PC-9 (cell line): ENCODE measurements around the gene GNAL. TPM values are rescaled to one million over a fixed set of nuclear protein-coding genes. Genes with fewer than 3 reads are reported as not detected.

ENCODE experiments used
- BruUV-seq: library from RNA; stranded (reverse); fragments of 400-500 nt; replicated peaks from 2 replicates; lab custom pipeline; 2021; lab: Mats Ljungman, UMichigan
- CTCF ChIA-PET: fragments of 300-600 bp; sonication (Branson Sonifier 250); formaldehyde crosslinking; loops from one replicate; lab custom pipeline; 2022; ENCODE audit warnings: antibody characterized with exemption; lab: Charles Lee
- POLR2A ChIA-PET: fragments of 300-600 bp; sonication (Branson Sonifier 250); formaldehyde crosslinking; loops from one replicate; lab custom pipeline; 2022; ENCODE audit warnings: antibody characterized with exemption; ENCODE audit not compliant: unreplicated experiment; lab: Charles Lee
- DNase-seq, 2 experiments: peaks; one replicate each; pipeline versions ENCODE4 v3.0.0 to v3.0.0-alpha.2; 2015 to 2022; ENCODE audit warnings: mixed read lengths in 1 of 2
- H2AFZ ChIP-seq: fragments of 200-600 bp; sonication (generic); 2 replicates; pipeline ENCODE4 v1.8.1; 2017; ENCODE audit warnings: antibody characterized with exemption
- H3F3A ChIP-seq: fragments of 200-600 bp; sonication (generic); 2 replicates; pipeline ENCODE4 v1.8.1; 2017; ENCODE audit warnings: antibody characterized with exemption, mild to moderate bottlenecking, low read depth; ENCODE audit not compliant: insufficient read depth
- H3K27ac ChIP-seq: fragments of 200-600 bp; sonication (generic); 2 replicates; pipeline ENCODE4 v1.6.1; 2016; ENCODE audit warnings: mixed run types
- H3K27me3 ChIP-seq: fragments of 200-600 bp; sonication (generic); 2 replicates; pipeline ENCODE4 v1.6.1; 2016; ENCODE audit warnings: low read depth, mixed run types; ENCODE audit not compliant: insufficient read depth
- H3K36me3 ChIP-seq: fragments of 200-600 bp; sonication (generic); 2 replicates; pipeline ENCODE4 v1.6.1; 2016; ENCODE audit warnings: low read depth, mixed run types
- H3K4me1 ChIP-seq: fragments of 200-600 bp; sonication (generic); replicated peaks from 2 replicates; pipeline ENCODE4 v1.6.1; 2016; ENCODE audit warnings: mixed run types; ENCODE audit not compliant: insufficient read depth
- H3K4me2 ChIP-seq: fragments of 200-600 bp; sonication (generic); 2 replicates; pipeline ENCODE4 v1.6.1; 2017; ENCODE audit warnings: mixed run types
- H3K4me3 ChIP-seq: fragments of 200-600 bp; sonication (generic); 2 replicates; pipeline ENCODE4 v1.6.1; 2016; ENCODE audit warnings: mixed run types
- H3K79me2 ChIP-seq: fragments of 200-600 bp; sonication (generic); 2 replicates; pipeline ENCODE4 v1.6.1; 2017; ENCODE audit warnings: low read depth, mixed run types
- H3K9me2 ChIP-seq: fragments of 200-600 bp; sonication (generic); 2 replicates; pipeline ENCODE4 v1.8.1; 2017; ENCODE audit warnings: mild to moderate bottlenecking; ENCODE audit not compliant: insufficient read depth
- H3K9me3 ChIP-seq: fragments of 200-600 bp; sonication (generic); 2 replicates; pipeline ENCODE4 v1.8.1; 2016; ENCODE audit warnings: low read depth; ENCODE audit not compliant: insufficient read depth
- H4K20me1 ChIP-seq: fragments of 200-600 bp; sonication (generic); 2 replicates; pipeline ENCODE4 v1.8.1; 2017; ENCODE audit not compliant: insufficient read depth
- EZH2 ChIP-seq: fragments of 200-600 bp; sonication (generic); IDR thresholded peaks from 2 replicates; pipeline ENCODE4 v1.8.0; 2017; ENCODE audit warnings: antibody characterized with exemption, low read depth
- intact Hi-C: fragments of 100-400 bp; cut with micrococcal nuclease; formaldehyde crosslinking; loops from one replicate; pipeline ENCODE4 v1.10.0; 2022; ENCODE audit not compliant: unreplicated experiment
- total RNA-seq: library from RNA; stranded (reverse); gene quantifications from 2 replicates; pipeline ENCODE4 v1.2.3, GENCODE V29; 2021
- TF ChIP-seq, protein P1 (sequence below): fragments of 200-600 bp; sonication (generic); conservative IDR thresholded peaks from 2 replicates; pipeline ENCODE4 v1.6.1; 2017; ENCODE audit warnings: mixed run types, antibody characterized with exemption, mild to moderate bottlenecking, moderate library complexity

Gene GNAL
- total RNA-seq, 1 experiment from 2014 or later, result 3.3 TPM

DNA sequence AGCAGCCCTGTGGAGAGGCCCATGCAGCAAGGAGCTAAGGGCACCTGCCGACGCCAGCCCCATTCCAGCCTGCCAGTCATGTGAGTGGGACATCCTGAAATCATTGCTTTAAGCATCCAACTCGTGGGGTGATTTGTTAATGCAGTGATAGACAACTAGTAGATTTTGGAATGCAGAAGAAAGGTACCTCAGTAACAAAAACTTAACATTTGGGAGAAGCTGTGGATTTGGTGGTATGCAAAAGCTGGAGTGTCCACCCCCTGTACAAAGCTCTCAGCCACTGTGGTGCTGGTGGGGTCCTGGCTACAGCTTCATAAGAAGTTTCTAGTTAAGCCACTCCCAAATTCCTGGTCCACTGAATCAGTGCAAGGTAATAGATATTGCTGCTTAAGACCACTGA, 37.2 kb upstream of the GNAL start:
- no peaks in the 10 kb centered on the region for H3K79me2 ChIP-seq
- DNase-seq, result no peak
- H3K9me3 ChIP-seq, result no peaks in the 10 kb centered on the region
- peaks cover 78% of the 10 kb centered on the region for H3K27me3 ChIP-seq
- TF ChIP-seq, protein P1, sequence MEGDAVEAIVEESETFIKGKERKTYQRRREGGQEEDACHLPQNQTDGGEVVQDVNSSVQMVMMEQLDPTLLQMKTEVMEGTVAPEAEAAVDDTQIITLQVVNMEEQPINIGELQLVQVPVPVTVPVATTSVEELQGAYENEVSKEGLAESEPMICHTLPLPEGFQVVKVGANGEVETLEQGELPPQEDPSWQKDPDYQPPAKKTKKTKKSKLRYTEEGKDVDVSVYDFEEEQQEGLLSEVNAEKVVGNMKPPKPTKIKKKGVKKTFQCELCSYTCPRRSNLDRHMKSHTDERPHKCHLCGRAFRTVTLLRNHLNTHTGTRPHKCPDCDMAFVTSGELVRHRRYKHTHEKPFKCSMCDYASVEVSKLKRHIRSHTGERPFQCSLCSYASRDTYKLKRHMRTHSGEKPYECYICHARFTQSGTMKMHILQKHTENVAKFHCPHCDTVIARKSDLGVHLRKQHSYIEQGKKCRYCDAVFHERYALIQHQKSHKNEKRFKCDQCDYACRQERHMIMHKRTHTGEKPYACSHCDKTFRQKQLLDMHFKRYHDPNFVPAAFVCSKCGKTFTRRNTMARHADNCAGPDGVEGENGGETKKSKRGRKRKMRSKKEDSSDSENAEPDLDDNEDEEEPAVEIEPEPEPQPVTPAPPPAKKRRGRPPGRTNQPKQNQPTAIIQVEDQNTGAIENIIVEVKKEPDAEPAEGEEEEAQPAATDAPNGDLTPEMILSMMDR, result no peak
- TF ChIP-seq EZH2, result no peak
- no peaks in the 10 kb centered on the region for H3F3A ChIP-seq
- no peaks in the 10 kb centered on the region for H3K36me3 ChIP-seq
- H3K9me2 ChIP-seq, result no peaks in the 10 kb centered on the region
- POLR2A ChIA-PET, result no interaction called here
- H2AFZ ChIP-seq, result no peak overlapping the region
- H3K4me2 ChIP-seq, result no peak overlapping the region
- intact Hi-C loops, result no loop called here
- H4K20me1 ChIP-seq, result no peaks in the 10 kb centered on the region
- no peak overlapping the region for H3K4me3 ChIP-seq
- CTCF ChIA-PET, result no interaction called here
- no peak overlapping the region for H3K27ac ChIP-seq
- no peaks in the 10 kb centered on the region for H3K4me1 ChIP-seq
- BruUV-seq, result no TSS peak

DNA sequence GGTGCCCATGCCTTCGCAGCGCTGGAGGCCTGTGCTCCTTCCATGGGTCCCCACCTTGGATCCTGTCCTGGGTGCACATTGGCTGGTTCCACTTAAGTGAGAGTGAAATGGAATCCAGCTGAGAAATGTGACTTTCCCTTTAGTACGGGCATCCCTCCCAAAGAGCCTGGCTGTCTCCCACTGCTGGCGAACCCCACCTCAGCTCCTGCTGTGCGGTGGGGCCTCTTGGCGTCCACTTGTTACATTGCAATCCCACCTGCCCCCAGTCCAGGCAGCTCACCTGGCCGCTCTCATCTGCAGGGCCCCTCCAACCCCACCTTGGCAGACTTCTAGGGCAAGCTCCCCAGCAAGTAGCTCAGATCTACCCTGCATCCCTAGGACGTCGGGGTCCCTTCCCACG, 35.5 kb upstream of the GNAL start:
- Histone ChIP-seq H3K27ac (no peak overlapping the region), H3F3A (no peaks in the 10 kb centered on the region), H3K36me3 (no peaks in the 10 kb centered on the region), H3K9me2 (no peaks in the 10 kb centered on the region), H4K20me1 (no peaks in the 10 kb centered on the region), H3K4me2 (no peak overlapping the region), H3K79me2 (no peaks in the 10 kb centered on the region), H3K4me1 (no peaks in the 10 kb centered on the region), H3K4me3 (no peak overlapping the region), H3K9me3 (no peaks in the 10 kb centered on the region), H3K27me3 (peaks cover 87% of the 10 kb centered on the region), H2AFZ (no peak overlapping the region)
- BruUV-seq, result no TSS peak
- TF ChIP-seq, protein P1, result no peak
- TF ChIP-seq EZH2, result no peak
- intact Hi-C loops, result no loop called here
- no peak for DNase-seq
- ChIA-PET CTCF (no interaction called here), POLR2A (no interaction called here)

DNA sequence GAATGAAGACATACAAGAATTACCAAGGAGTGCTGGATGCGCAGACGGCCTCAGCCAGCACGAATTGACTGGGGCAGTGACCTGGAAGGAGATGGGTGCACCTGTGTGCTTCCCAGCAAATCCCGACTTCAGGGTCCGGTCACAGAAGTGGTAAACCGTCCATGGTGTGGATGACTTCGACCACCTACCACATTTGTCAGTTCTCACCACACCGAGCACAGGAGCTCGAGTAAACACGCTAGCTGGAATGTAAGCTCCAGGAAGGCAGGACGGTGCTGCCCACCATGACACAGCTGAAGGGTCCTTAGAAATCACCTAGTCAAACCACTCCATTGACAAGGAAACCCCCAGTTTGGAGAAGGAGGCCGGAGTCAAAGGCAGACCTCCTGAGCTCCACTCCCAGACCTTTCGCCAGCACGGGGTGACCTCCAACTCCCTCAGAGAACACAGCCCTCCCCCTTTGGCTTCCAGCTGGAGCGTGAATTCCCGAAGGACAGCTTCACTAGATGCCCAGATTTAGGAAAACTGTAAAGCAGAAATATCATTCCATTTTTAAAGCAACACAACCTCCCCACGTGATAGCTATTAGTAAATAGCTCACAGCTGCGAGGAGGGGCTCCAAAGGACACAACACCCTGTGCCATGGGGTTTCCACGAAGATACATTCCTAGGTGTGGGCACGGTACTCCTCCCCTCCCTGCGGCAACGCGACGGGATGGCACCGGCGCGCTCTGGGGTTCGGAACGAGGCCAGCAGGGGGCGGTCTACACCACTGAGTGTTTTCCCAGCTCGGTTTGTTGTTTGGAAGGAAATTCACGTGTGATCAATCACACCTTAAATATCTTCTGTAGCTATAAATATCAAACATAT, 34.1 kb upstream of the GNAL start:
- Histone ChIP-seq H4K20me1 (no peaks in the 10 kb centered on the region), H3K9me2 (no peaks in the 10 kb centered on the region), H3K4me1 (no peaks in the 10 kb centered on the region), H3K4me3 (no peak overlapping the region), H3K27ac (no peak overlapping the region), H3K4me2 (no peak overlapping the region), H3K79me2 (no peaks in the 10 kb centered on the region), H3K9me3 (no peaks in the 10 kb centered on the region), H3K36me3 (no peaks in the 10 kb centered on the region), H3F3A (no peaks in the 10 kb centered on the region), H2AFZ (no peak overlapping the region), H3K27me3 (peaks cover 87% of the 10 kb centered on the region)
- ChIA-PET CTCF (interaction anchor here (0.6 kb wide), 1 partner anchor 291 kb away, joined by 5 read pairs; no protein-coding TSS in a partner anchor), POLR2A (interaction anchor here (0.6 kb wide), 1 partner anchor 1228 kb away, joined by 8 read pairs; no protein-coding TSS in a partner anchor)
- intact Hi-C loops, result loop anchor here (1.0 kb wide), 2 partner anchors 217 to 282 kb away; no protein-coding TSS in a partner anchor
- DNase-seq, result peak in 1 of 2 experiments; percentile 49
- BruUV-seq, result no TSS peak
- TF ChIP-seq, protein P1, result peak; percentile 73
- no peak for TF ChIP-seq EZH2
